CD4-positive, CD25-positive, alpha-beta regulatory T cell (primary cell): ENCODE data around the gene MOCS1. TPM values are rescaled to one million over a fixed set of nuclear protein-coding genes. Genes with fewer than 3 reads are reported as not detected.
A peak's percentile ranks its signal among the peaks of the same experiment; 100 is the strongest.

Experiments
- ATAC-seq, 2 donors: fragments of 150-1000 bp; cut with Tn5 transposase; one replicate each; pipeline ENCODE4 v1.10.0; 2021; ENCODE audit warnings: low read depth in 2 of 2, moderate number of reproducible peaks in 2 of 2, moderate library complexity in 1 of 2
- DNase-seq, 3 donors: peaks; one replicate each; pipeline versions ENCODE4 v3.0.0 to v3.0.0-alpha.2; 2012 to 2022; ENCODE audit warnings: mixed read lengths in 1 of 3
- H3K27ac ChIP-seq: one replicate; pipeline ENCODE4 v1.7.0; 2013; ENCODE audit warnings: mild to moderate bottlenecking, low read length; ENCODE audit not compliant: insufficient read depth, poor library complexity, severe bottlenecking
- H3K27me3 ChIP-seq: one replicate; pipeline ENCODE4 v1.7.0; 2013; ENCODE audit warnings: low read length; ENCODE audit not compliant: control insufficient read depth, insufficient read depth
- H3K36me3 ChIP-seq: one replicate; pipeline ENCODE4 v1.7.0; 2013; ENCODE audit warnings: mild to moderate bottlenecking, low read length, moderate library complexity; ENCODE audit not compliant: control insufficient read depth, insufficient read depth
- H3K4me1 ChIP-seq: 2 replicates; pipeline ENCODE4 v1.7.0; 2013; ENCODE audit warnings: mild to moderate bottlenecking, low read length; ENCODE audit not compliant: insufficient read depth, control insufficient read depth, poor library complexity, severe bottlenecking
- H3K4me3 ChIP-seq: one replicate; pipeline ENCODE4 v1.7.0; 2013; ENCODE audit warnings: low read depth, mild to moderate bottlenecking, low read length, moderate library complexity
- H3K9me3 ChIP-seq, 2 experiments: 1 replicate in 1 of 2; 2 replicates in 1 of 2; pipeline ENCODE4 v1.7.0; 2013; ENCODE audit warnings: low read length in 2 of 2, mild to moderate bottlenecking in 1 of 2, moderate library complexity in 1 of 2; ENCODE audit not compliant: control insufficient read depth in 2 of 2
- H3K27ac Mint-ChIP-seq, 3 donors: one replicate each; pipeline ENCODE4 v1.8.0; 2020 to 2022; ENCODE audit warnings: mild to moderate bottlenecking in 3 of 3, mixed read lengths in 3 of 3, moderate library complexity in 2 of 3
- H3K27me3 Mint-ChIP-seq: one replicate; pipeline ENCODE4 v1.8.0; 2022; ENCODE audit warnings: mild to moderate bottlenecking, mixed read lengths
- H3K36me3 Mint-ChIP-seq: one replicate; pipeline ENCODE4 v1.8.0; 2020; ENCODE audit warnings: mixed read lengths
- H3K4me1 Mint-ChIP-seq, 4 donors: one replicate each; pipeline ENCODE4 v1.8.0; 2020 to 2022; ENCODE audit warnings: mixed read lengths in 4 of 4, mild to moderate bottlenecking in 1 of 4
- H3K4me3 Mint-ChIP-seq, 4 donors: one replicate each; pipeline ENCODE4 v1.8.0; 2020 to 2022; ENCODE audit warnings: mild to moderate bottlenecking in 4 of 4, mixed read lengths in 4 of 4, moderate library complexity in 3 of 4
- H3K9me3 Mint-ChIP-seq, 7 donors: one replicate each; pipeline ENCODE4 v1.8.0; 2020 to 2022; ENCODE audit warnings: mixed read lengths in 7 of 7, mild to moderate bottlenecking in 3 of 7, moderate library complexity in 2 of 7
- polyA plus RNA-seq, 4 donors: library from polyadenylated mRNA; unstranded; fragments of 300-500 nt; fragmentation: Illumina TruSeq; gene quantifications; one replicate each; pipeline ENCODE4 v1.2.3, GENCODE V29; 2021
- total RNA-seq: library from RNA; stranded (reverse); gene quantifications from one replicate; pipeline ENCODE4 v1.2.3, GENCODE V29; 2022

The MOCS1 gene
- total and polyA plus RNA-seq, 5 donors from 2014 or later: 0.10 to 0.69 (median 0.32) TPM; not detected in 2

DNA sequence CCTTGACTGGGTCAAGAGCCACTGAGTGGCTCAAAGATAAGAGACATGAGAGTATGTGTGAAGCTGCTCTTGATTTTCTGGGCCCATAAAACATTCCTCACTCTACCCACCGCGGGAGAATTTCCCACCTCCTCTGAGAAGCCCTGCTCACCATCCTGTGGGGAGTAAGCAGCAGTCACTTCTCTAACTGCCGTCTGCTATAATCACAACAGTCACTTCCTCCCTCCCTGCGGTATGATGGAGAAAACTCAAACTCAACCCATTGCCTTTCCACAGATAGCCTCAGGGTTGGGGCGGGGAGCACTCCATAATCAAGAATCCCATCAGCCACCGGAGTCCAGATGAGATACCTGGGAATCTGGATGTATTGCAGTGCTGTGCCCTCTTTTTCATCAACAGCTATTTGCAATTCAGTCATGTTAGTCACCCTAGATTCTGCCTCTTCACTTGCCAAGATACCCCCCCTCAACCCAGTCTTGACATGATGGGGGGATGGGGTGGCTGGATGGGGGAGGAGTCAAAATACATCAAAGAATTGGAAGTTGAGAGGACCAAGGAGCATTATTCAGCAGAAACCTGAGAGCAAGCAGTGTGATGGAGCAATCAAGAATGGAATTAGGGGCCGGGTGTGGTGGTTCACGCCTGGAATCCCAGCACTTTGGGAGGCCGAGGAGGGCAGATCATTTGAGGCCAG is 5.1 kb downstream of the MOCS1 start:
- H3K4me1 Mint-ChIP-seq: peaks cover 0 to 12% (median 2%) of the 10 kb centered on the region in 4 donors
- H3K4me3 ChIP-seq: no peak overlapping the region

DNA sequence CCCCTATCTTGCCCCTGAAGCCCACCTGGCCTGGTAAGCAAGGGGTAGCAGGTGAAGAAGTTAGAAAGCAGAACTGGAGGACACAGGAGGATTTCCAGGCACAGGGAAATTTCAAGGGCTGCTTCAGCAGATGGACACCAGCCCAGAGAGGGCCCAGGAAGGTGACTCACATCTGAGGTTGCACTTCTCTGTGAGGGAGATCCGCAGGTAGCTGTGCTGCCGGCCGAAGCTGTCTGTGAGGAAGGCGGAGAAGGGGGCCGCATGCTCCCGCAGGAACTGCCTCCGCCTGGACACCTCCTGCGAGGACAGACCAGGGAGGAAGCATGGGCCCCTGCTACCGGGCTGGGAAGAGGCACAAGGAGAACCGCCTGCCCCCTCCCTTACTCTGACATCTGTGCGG is 7.1 kb downstream of the MOCS1 start:
- no peak overlapping the region for H3K4me3 ChIP-seq
- H3K27ac Mint-ChIP-seq: no peak overlapping the region
- H3K4me1 ChIP-seq: no peaks in the 10 kb centered on the region
- no peaks in the 10 kb centered on the region for H3K27me3 Mint-ChIP-seq
- H3K27ac ChIP-seq: no peak overlapping the region
- H3K4me3 Mint-ChIP-seq: no peak overlapping the region
- H3K36me3 ChIP-seq: no peaks in the 10 kb centered on the region
- no peaks in the 10 kb centered on the region for H3K36me3 Mint-ChIP-seq
- H3K27me3 ChIP-seq: no peaks in the 10 kb centered on the region
- peaks cover 0 to 4% (median 2%) of the 10 kb centered on the region in 4 donors for H3K4me1 Mint-ChIP-seq
- H3K9me3 Mint-ChIP-seq: peaks cover 0 to 5% (median 2%) of the 10 kb centered on the region in 7 donors
- H3K9me3 ChIP-seq: peaks cover 0 to 5% of the 10 kb centered on the region in 2 experiments
- ATAC-seq: no peak
- DNase-seq: no peak

More for the DNA sequence above, 5.1 kb downstream of the MOCS1 start:
- Histone ChIP-seq H3K4me1 (no peaks in the 10 kb centered on the region), H3K27me3 (peaks cover 2% of the 10 kb centered on the region), H3K9me3 (peaks cover 0 to 5% of the 10 kb centered on the region in 2 experiments), H3K27ac (no peak overlapping the region), H3K36me3 (no peaks in the 10 kb centered on the region)
- Mint-ChIP-seq H3K9me3 (peaks cover 0 to 7% (median 2%) of the 10 kb centered on the region in 7 donors), H3K27me3 (peaks cover 4% of the 10 kb centered on the region), H3K4me3 (no peak overlapping the region), H3K27ac (no peak overlapping the region), H3K36me3 (no peaks in the 10 kb centered on the region)
- DNase-seq: no peak
- no peak for ATAC-seq

DNA sequence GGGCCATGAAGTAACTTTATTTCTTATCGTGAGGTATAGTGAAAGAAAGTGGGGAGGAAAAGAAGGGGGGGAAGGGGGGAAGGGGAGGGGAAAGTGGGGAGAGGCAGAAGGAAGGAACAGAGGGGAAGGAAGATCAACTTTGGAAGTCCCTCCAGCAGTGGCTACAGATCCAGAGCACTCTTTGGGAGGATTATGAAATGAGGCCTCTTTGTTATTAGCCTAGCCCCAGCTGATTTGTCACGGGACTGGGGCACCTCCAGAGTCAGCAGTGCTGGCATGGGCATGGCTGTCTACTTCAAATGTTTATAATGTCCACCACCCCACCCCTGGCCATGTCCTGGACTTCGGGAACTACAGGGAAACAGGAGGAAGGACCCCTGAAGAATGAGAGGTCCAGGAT is 7.6 kb downstream of the MOCS1 start:
- Histone ChIP-seq H3K27ac (no peak overlapping the region), H3K36me3 (no peaks in the 10 kb centered on the region), H3K27me3 (no peaks in the 10 kb centered on the region), H3K9me3 (peaks cover 0 to 5% of the 10 kb centered on the region in 2 experiments), H3K4me1 (no peaks in the 10 kb centered on the region), H3K4me3 (no peak overlapping the region)
- Mint-ChIP-seq H3K27ac (peak overlapping the region in 1 of 3 donors; percentile 52), H3K27me3 (no peaks in the 10 kb centered on the region), H3K36me3 (no peaks in the 10 kb centered on the region), H3K9me3 (peaks cover 0 to 5% (median 2%) of the 10 kb centered on the region in 7 donors), H3K4me3 (no peak overlapping the region), H3K4me1 (peaks cover 0 to 4% (median 2%) of the 10 kb centered on the region in 4 donors)
- ATAC-seq (no peak), DNase-seq (no peak)

DNA sequence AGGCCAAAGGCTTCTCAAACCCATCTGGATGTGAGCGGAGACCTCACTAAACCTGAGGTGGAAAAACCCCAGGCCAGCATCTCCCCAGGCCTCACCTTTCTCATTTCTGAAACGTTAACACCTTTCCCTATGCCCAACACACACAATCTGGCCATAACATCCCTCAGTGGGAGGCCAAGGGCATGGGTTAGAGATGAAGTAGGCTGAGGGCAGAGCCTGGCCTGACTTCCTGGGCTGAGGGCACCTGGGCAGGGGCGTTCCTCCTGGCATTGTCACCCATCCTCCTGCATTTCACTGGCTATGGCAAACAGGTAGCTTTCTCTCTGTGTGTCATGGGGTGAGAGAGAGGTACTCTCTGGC is 8.4 kb downstream of the MOCS1 start:
- Mint-ChIP-seq H3K27me3 (no peaks in the 10 kb centered on the region), H3K27ac (no peak overlapping the region), H3K4me1 (peaks cover 0 to 4% (median 2%) of the 10 kb centered on the region in 4 donors), H3K4me3 (no peak overlapping the region), H3K36me3 (no peaks in the 10 kb centered on the region), H3K9me3 (peaks cover 0 to 5% (median 2%) of the 10 kb centered on the region in 7 donors)
- Histone ChIP-seq H3K27ac (no peak overlapping the region), H3K27me3 (no peaks in the 10 kb centered on the region), H3K36me3 (no peaks in the 10 kb centered on the region), H3K4me3 (no peak overlapping the region), H3K4me1 (no peaks in the 10 kb centered on the region), H3K9me3 (peaks cover 0 to 5% of the 10 kb centered on the region in 2 experiments)
- DNase-seq: no peak
- ATAC-seq: no peak

DNA sequence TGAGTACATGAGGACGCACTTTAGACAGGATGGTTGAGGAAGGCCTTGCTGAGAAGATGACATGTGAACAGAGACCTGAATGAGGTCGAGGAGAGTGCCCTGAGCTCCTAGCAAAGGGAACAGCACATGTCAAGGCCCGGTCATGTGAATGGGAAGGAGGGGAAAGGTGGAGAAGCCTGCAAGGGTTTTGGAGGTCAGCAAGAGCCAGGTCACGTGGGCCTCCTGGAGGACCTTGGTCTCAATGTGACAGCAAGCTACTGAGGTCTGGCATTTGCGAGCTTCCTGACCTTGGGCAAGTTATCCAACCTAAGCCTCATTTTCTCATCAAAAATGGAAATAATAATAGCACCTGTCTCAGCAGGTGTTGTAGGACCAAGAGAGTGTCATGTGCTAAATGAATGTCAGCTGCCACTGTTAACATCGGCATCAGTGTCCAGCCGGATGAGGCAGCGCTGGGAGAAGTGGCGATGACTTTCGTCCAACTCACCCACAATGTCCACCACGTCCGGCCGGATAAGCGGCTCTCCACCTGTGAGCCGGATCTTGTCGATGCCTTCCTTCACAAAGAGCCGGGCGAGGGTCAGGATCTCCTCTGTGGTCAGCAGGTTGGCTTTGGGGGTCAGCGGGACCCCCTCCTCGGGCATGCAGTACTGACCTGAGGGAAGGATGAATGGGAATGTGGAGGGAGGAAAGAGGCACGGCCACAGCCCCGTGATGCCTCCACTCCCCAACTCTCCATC is 8.9 kb downstream of the MOCS1 start:
- ATAC-seq (no peak), DNase-seq (no peak)
- no peaks in the 10 kb centered on the region for H3K36me3 Mint-ChIP-seq
- Histone ChIP-seq H3K9me3 (peaks cover 0 to 5% of the 10 kb centered on the region in 2 experiments), H3K27me3 (no peaks in the 10 kb centered on the region), H3K4me1 (no peaks in the 10 kb centered on the region), H3K27ac (no peak overlapping the region), H3K36me3 (no peaks in the 10 kb centered on the region), H3K4me3 (no peak overlapping the region)
- no peak overlapping the region for H3K27ac Mint-ChIP-seq
- peaks cover 0 to 4% (median 2%) of the 10 kb centered on the region in 4 donors for H3K4me1 Mint-ChIP-seq
- peaks cover 0 to 5% (median 2%) of the 10 kb centered on the region in 7 donors for H3K9me3 Mint-ChIP-seq
- H3K27me3 Mint-ChIP-seq: no peaks in the 10 kb centered on the region
- no peak overlapping the region for H3K4me3 Mint-ChIP-seq

DNA sequence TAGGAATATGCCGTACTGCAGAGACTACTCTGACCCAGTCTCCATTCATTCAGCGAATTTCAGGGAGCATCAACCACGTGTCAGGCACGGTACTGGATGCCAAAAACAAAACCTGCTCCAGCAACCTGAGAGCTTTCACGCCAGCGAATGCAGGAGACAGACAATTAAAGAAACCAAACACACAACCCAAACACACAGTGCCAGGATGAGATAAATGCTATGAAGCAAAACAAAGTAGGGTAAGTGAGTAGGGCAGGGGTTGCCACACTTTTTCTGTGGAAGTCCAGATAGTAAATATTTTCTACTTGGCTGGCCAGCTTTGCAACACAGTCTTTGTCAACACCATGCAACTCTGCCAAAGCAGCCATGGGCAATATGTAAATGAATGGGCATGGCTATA is 10.0 kb downstream of the MOCS1 start:
- no peak for DNase-seq
- H3K27me3 Mint-ChIP-seq: no peaks in the 10 kb centered on the region
- no peak overlapping the region for H3K27ac Mint-ChIP-seq
- no peak overlapping the region for H3K4me3 Mint-ChIP-seq
- Histone ChIP-seq H3K36me3 (no peaks in the 10 kb centered on the region), H3K4me3 (no peak overlapping the region), H3K9me3 (peaks cover 0 to 5% of the 10 kb centered on the region in 2 experiments), H3K27ac (no peak overlapping the region), H3K27me3 (no peaks in the 10 kb centered on the region), H3K4me1 (no peaks in the 10 kb centered on the region)
- no peak for ATAC-seq
- H3K36me3 Mint-ChIP-seq: no peaks in the 10 kb centered on the region
- peaks cover 0 to 4% (median 2%) of the 10 kb centered on the region in 4 donors for H3K4me1 Mint-ChIP-seq
- H3K9me3 Mint-ChIP-seq: peaks cover 0 to 6% (median 3%) of the 10 kb centered on the region in 7 donors

DNA sequence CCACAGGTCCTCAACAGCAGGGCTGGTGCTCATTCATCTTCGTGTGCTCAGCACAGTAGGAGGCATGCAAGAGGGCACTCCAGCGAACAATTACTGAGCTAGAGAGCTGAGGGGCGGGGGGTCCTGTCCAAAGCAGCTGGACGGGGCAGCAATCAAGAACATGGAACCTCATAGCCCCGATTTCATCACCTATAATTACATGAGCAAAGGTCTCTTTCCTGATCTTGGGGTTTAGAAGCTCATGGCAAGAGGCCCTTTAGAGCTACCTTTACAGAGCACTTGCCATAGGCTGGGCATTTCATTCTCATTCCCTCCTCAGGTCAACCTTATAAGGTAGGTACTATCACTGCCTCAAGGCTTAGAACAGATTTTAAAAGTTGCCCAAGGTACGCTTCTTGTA is 10.4 kb downstream of the MOCS1 start:
- Histone ChIP-seq H3K4me3 (no peak overlapping the region), H3K9me3 (peaks cover 0 to 5% of the 10 kb centered on the region in 2 experiments), H3K27me3 (no peaks in the 10 kb centered on the region), H3K4me1 (no peaks in the 10 kb centered on the region), H3K27ac (no peak overlapping the region), H3K36me3 (no peaks in the 10 kb centered on the region)
- H3K4me1 Mint-ChIP-seq: peaks cover 0 to 4% (median 2%) of the 10 kb centered on the region in 4 donors
- H3K27ac Mint-ChIP-seq: no peak overlapping the region
- DNase-seq (no peak), ATAC-seq (no peak)
- no peaks in the 10 kb centered on the region for H3K36me3 Mint-ChIP-seq
- no peak overlapping the region for H3K4me3 Mint-ChIP-seq
- H3K27me3 Mint-ChIP-seq: no peaks in the 10 kb centered on the region
- peaks cover 0 to 6% (median 1%) of the 10 kb centered on the region in 7 donors for H3K9me3 Mint-ChIP-seq
